K562 (cell line): ENCODE data around the gene MAST3. TPM values are rescaled to one million over a fixed set of nuclear protein-coding genes. Genes with fewer than 3 reads are reported as not detected.

Experiments used
- ARID3B ChIP-seq: fragments of 250-450 bp; sonication (Bioruptor Pico); IDR thresholded peaks from 2 replicates; pipeline ENCODE4 v1.4.0; 2020; ENCODE audit warnings: borderline replicate concordance
- CEBPG ChIP-seq, 3 experiments: fragments of 200-800 bp in 1 of 3; sonication (Bioruptor generic) in 1 of 3; sonication (generic) in 1 of 3; formaldehyde crosslinking in 1 of 3; IDR thresholded peaks in 2 of 3; conservative IDR thresholded peaks in 1 of 3; 2 replicates each; pipeline versions ENCODE4 v1.6.1 to v1.8.0; 2016 to 2022; ENCODE audit warnings: missing compliant biosample characterization in 2 of 3, missing genetic modification characterization in 2 of 3, mild to moderate bottlenecking in 1 of 3, missing genetic modification reagents in 1 of 3
- GTF2A2 ChIP-seq: IDR thresholded peaks from 2 replicates; pipeline ENCODE4 v1.6.1; 2016; ENCODE audit warnings: mild to moderate bottlenecking, missing genetic modification characterization, missing compliant biosample characterization
- HDAC2 ChIP-seq: fragments of 450-650 bp; IDR thresholded peaks from 2 replicates; pipeline ENCODE4 v1.6.1; 2016; ENCODE audit warnings: mild to moderate bottlenecking
- HDAC6 ChIP-seq: IDR thresholded peaks from 2 replicates; pipeline ENCODE4 v1.6.1; 2012; ENCODE audit warnings: low read depth, mild to moderate bottlenecking, control low read depth, inconsistent platforms, low read length, moderate library complexity
- HMG20A ChIP-seq: fragments of 450-650 bp; formaldehyde crosslinking; conservative IDR thresholded peaks from 2 replicates; pipeline ENCODE4 v1.4.0; 2020; ENCODE audit warnings: mild to moderate bottlenecking, mixed read lengths
- LCOR ChIP-seq: sonication (generic); formaldehyde crosslinking; IDR thresholded peaks from 2 replicates; pipeline ENCODE4 v1.8.0; 2022; ENCODE audit warnings: mild to moderate bottlenecking, missing genetic modification reagents
- POLR2AphosphoS5 ChIP-seq: IDR thresholded peaks from 2 replicates; pipeline ENCODE4 v1.6.1; 2011; ENCODE audit warnings: mild to moderate bottlenecking, low read depth, low read length, moderate library complexity; ENCODE audit not compliant: control insufficient read depth, insufficient read depth
- RB1 ChIP-seq: fragments of 450-650 bp; IDR thresholded peaks from 2 replicates; pipeline ENCODE4 v1.6.1; 2017; ENCODE audit warnings: low read depth, mild to moderate bottlenecking
- STAG1 ChIP-seq: sonication (generic); formaldehyde crosslinking; IDR thresholded peaks from 2 replicates; pipeline ENCODE4 v1.5.0; 2020; ENCODE audit warnings: missing genetic modification reagents, borderline replicate concordance
- ZBTB1 ChIP-seq: sonication (generic); formaldehyde crosslinking; IDR thresholded peaks from 2 replicates; pipeline ENCODE4 v1.8.1; 2023; ENCODE audit warnings: missing genetic modification reagents, low read depth, mild to moderate bottlenecking, borderline replicate concordance
- ZEB2 ChIP-seq: fragments of 450-650 bp; IDR thresholded peaks from 2 replicates; pipeline ENCODE4 v1.6.1; 2016
- ZNF318 ChIP-seq, 2 experiments: fragments of 450-650 bp; IDR thresholded peaks; 2 replicates each; pipeline ENCODE4 v1.6.1; 2016; ENCODE audit warnings: mild to moderate bottlenecking in 2 of 2, borderline replicate concordance in 1 of 2, low read depth in 1 of 2, moderate library complexity in 1 of 2
- ZNF57 ChIP-seq: fragments of 450-650 bp; formaldehyde crosslinking; IDR thresholded peaks from 2 replicates; pipeline ENCODE4 v1.4.0; 2020; ENCODE audit warnings: mild to moderate bottlenecking, moderate library complexity
- ZNF76 ChIP-seq: fragments of 250-450 bp; sonication (Bioruptor Pico); IDR thresholded peaks from 2 replicates; pipeline ENCODE4 v1.4.0; 2020; ENCODE audit warnings: mild to moderate bottlenecking, moderate library complexity, borderline replicate concordance
- polyA plus RNA-seq, 8 experiments: library from polyadenylated mRNA; depleted of rRNA in 4 of 8; stranded (reverse) in 5 of 8; unstranded in 3 of 8; fragments of >200 nt; fragmentation: Nextera tagmentation in 2 of 8; fragmentation: Illumina TruSeq in 1 of 8; extraction: Ambion mirVana in 2 of 8; extraction: Trizol in 1 of 8; gene quantifications; 2 replicates each; pipeline versions ENCODE4 v1.2.1 to v1.2.3, GENCODE V29; 2011 to 2014; ENCODE audit warnings: inconsistent platforms in 1 of 8, missing spikeins in 1 of 8
- total RNA-seq, 7 experiments: library from RNA; depleted of rRNA in 6 of 7; stranded (reverse); fragments of >200 nt in 6 of 7; fragmentation: Illumina TruSeq in 2 of 7; extraction: Trizol in 2 of 7; gene quantifications; 2 replicates each; pipeline versions ENCODE4 v1.2.1 to v1.2.3, GENCODE V29; 2011 to 2021; ENCODE audit warnings: low replicate concordance in 1 of 7

The MAST3 gene
- total and polyA plus RNA-seq, 9 of the 15 experiments (the other 6 are each of a cell fraction or from before 2014, with no cell fraction given), result 0.94 to 9.9 (median 2.4) TPM

GRCh38 chr19:18097217-18097992, at the start of gene MAST3 (continued):
- no peak for TF ChIP-seq ZNF76 (CRISPR knock-in tag)
- no peak for TF ChIP-seq ZBTB1
- TF ChIP-seq ZEB2, result 0 out of 2 replicates have a peak, but pooled peaks have one; percentile 16
- TF ChIP-seq ZNF57 (CRISPR knock-in tag), result no peak
- no peak for TF ChIP-seq GTF2A2
- peak; percentile 96 for TF ChIP-seq HDAC2
- TF ChIP-seq CEBPG (CRISPR knock-in tag; IDR thresholded peaks at IDR 0.05), result no peak
- no peak for TF ChIP-seq CEBPG (tag; conservative IDR thresholded peaks at IDR 0.05 in 1 of 2, IDR thresholded peaks at IDR 0.05 in 1 of 2)
- TF ChIP-seq RB1, result peak; percentile 61; the same call in 1 of the 2 replicates
- TF ChIP-seq ZNF318 (IDR thresholded peaks at IDR 0.05; ENCODE audit: borderline replicate concordance in 1 of 2, low read depth in 1 of 2), result no peak
- no peak for TF ChIP-seq STAG1 (CRISPR knock-in tag)
- TF ChIP-seq POLR2AphosphoS5, result no peak
- TF ChIP-seq LCOR (CRISPR knock-in tag), result no peak
- TF ChIP-seq HDAC6, result no peak
- TF ChIP-seq HMG20A (CRISPR knock-in tag), result no peak
- TF ChIP-seq ARID3B (CRISPR knock-in tag), result no peak
